NOMO-1 treated with dmso at 0.1 percent for 144 hours (cell line): ENCODE results near the gene SMG9.

Source experiments
- DNase-seq: peaks from one replicate; lab custom pipeline; 2025; ENCODE audit not compliant: unreplicated experiment; lab: John Stamatoyannopoulos, UW

SMG9 gene

GRCh38 chr19:43726736-43727592 lies 27.8 kb downstream of the SMG9 start:
- DNase-seq = peak; percentile 46

DNA sequence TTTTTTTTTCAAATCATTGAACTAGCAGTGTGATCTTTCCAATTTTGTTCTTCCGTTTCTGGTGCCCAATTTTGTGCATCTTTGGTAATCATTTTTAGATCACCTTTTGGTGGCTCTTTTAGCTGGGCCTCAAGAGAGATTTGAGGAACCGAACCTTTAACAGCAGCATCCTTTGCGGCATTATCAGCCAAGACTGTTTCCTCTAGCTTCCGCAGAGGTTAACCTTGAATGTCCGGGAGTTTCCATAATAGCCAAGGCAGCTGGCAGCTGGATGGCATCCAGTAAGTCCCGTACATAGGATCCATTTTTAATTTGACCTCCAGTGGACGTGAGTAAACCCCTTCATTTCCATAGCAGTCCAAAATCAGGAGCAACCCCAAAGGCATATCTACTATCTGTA lies 29.3 kb downstream of the SMG9 start:
- peak; percentile 41 for DNase-seq

GRCh38 chr19:43724896-43725295 lies 29.9 kb downstream of the SMG9 start:
- no peak for DNase-seq

GRCh38 chr19:43723588-43723987 lies 31.2 kb downstream of the SMG9 start:
- no peak for DNase-seq

DNA sequence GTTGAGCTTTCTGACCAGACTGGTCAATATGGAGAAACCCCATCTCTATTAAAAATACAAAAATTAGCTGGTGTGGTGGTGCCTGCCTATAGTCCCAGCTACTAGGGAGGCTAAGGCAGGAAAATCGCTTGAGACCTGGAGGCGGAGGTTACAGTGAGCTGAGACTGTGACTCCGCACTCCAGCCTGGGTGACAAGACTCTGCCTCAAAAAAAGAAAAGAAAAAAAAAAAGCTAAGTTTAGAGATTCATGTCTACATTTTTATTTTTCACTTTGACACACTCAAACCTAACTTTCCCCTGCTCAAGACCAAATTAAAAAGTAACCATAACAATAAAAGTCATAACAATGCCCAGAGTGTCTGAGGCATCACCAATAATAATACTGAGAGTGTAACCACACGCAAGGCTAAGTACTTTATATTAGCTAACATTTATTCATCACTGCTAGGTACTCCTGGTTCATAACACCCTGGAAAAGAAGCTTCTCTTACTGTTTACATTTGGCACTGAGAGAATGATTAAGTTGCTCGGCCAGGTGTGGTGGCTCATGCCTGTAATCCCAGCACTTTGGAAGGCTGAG lies 33.2 kb downstream of the SMG9 start:
- DNase-seq = no peak

- DNase-seq = no peak
Observed at GRCh38 chr19:43720936-43721335, 33.8 kb downstream of the SMG9 start.

GRCh38 chr19:43719918-43720317 lies 34.8 kb downstream of the SMG9 start:
- DNase-seq = no peak

DNA sequence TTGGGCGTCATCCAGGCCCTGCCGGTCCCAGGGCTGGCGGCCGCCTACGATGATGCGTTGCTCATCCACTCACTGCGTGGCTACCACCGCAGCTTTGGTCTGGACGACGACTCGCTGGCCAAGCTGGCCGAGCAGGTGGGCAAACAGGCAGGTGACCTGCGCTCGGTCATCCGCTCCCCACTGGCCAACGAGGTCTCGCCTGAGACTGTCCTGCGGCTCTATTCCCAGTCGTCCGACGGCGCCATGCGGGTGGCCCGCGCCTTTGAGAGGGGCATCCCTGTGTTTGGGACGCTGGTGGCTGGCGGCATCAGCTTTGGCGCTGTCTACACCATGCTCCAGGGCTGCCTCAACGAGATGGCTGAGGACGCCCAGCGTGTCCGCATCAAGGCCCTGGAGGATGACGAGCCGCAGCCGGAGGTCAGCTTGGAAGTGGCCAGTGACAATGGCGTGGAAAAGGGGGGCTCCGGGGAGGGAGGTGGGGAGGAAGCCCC lies 35.3 kb downstream of the SMG9 start:
- DNase-seq = no peak

DNA sequence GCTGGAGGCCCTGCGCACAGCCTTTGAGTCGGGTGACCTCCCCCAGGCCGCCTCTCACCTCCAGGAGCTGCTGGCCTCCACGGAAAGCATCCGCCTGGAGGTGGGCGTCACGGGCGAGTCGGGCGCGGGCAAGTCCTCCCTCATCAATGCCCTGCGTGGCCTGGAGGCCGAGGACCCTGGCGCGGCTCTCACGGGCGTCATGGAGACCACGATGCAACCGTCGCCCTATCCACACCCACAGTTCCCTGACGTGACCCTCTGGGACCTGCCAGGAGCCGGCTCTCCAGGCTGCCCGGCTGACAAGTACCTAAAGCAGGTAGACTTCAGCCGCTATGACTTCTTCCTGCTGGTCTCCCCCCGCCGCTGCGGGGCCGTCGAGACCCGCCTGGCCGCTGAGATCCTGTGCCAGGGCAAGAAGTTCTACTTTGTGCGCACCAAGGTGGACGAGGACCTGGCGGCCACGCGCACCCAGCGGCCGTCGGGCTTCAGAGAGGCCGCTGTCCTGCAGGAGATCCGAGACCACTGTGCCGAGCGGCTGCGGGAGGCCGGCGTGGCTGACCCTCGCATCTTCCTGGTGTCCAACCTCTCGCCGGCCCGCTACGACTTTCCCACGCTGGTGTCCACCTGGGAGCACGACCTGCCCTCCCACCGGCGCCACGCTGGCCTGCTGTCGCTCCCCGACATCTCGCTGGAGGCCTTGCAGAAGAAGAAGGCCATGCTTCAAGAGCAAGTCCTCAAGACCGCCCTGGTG lies 36.0 kb downstream of the SMG9 start:
- no peak for DNase-seq

DNA sequence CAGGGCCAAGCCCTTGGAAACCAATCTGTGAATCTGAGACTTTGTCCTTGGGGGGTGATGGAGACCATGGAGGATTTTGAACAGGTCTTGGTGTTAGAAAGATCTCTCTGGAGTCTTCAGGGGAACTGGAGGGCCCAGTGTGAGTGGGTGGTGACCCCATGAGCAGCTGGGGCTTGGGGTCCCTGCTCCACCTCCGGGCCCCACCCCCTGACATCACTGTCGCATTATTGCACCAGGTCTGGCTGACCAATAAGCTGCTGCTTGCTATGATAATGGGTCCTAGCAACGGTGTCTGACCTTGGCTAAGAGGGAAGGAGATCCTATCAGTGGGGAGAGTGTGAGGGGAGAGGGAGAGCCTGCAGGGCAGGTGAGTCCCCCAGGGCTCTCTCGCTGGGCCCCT lies 39.0 kb downstream of the SMG9 start, which contains the start of gene IRGC:
Gene IRGC (plus strand): TSS at position 301 of the 400 bp plus-strand sequence. CDS start 2,483 bp downstream, outside the sequence.
- DNase-seq = no peak

- no peak for DNase-seq
Observed at GRCh38 chr19:43713208-43713607, 41.6 kb downstream of the SMG9 start.

DNA sequence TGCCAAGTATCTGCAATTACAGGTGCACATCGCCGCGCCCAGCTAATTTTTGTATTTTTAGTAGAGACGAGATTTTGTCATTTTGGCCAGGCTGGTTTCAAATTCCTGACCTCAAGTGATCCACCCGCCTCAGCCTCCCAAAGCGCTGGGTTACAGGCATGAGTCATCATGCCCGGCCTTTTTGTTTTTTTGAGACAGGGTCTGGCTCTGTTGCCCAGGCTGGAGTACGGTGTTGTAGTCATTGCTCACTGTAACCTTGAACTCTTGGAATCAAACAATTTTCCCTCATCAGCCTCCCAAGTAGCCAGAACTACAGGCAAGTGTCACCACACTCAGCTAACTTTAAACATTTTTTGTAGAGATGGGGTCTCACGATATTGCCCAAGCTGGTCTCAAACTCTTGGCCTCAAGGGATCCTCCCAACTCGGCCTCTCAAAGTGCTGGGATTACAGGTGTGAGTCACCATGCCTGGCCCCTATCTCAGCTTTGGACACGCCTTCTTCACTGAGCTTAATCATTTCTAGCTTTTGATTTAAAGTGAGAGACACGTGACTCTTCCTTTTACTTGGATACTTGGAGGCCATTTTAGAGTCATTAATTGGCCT lies 42.9 kb downstream of the SMG9 start:
- no peak for DNase-seq

GRCh38 chr19:43708716-43709115 lies 46.0 kb downstream of the SMG9 start:
- DNase-seq = no peak

- no peak for DNase-seq
Observed at GRCh38 chr19:43707158-43707712, 47.5 kb downstream of the SMG9 start.

DNA sequence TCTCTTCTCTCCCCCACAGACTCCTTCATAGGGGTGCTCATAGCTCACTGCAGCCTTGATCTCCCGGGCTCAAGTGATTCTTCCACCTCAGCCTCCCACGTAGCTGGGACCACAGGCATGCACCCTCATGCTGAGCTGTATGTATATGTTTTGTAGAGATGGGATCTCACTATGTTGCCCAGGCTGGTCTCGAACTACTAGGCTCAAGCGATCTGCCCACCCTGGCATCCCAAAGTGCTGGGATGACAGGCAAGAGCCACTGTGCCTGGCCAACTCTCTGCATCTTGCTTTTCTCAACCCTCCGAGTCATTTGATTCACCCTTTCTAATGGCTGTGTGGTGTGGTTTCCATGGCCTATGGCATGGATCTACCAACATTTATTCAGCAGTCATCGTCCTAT lies 49.0 kb downstream of the SMG9 start:
- no peak for DNase-seq

- no peak for DNase-seq
Observed at GRCh38 chr19:43704002-43704705, 50.6 kb downstream of the SMG9 start.

- DNase-seq = peak; percentile 61
Observed at GRCh38 chr19:43700395-43701000, 54.3 kb downstream of the SMG9 start.

GRCh38 chr19:43699506-43700394 lies 55.0 kb downstream of the SMG9 start:
- no peak for DNase-seq

GRCh38 chr19:43697295-43697694 lies 57.5 kb downstream of the SMG9 start:
- DNase-seq = no peak
